ENCODE measurements around the gene TRIM59.

GRCh38 chr3:160435095-160435494, 14.5 kb downstream of the TRIM59 start:
- TF ChIP-seq CTCF (IDR thresholded peaks at IDR 0.05) (no peak), EZH2 (IDR thresholded peaks at IDR 0.05; ENCODE audit: borderline replicate concordance, insufficient read depth, low read depth, low read length, poor library complexity, severe bottlenecking) (no peak)

All from B cell (primary cell).